Naive thymus-derived CD4-positive, alpha-beta T cell (primary cell): ENCODE results near the gene PRKD3. TPM values are rescaled to one million over a fixed set of nuclear protein-coding genes. Genes with fewer than 3 reads are reported as not detected.

Source experiments
- ATAC-seq: fragments of 150-1000 bp; cut with Tn5 transposase; 2 replicates; pipeline ENCODE4 v1.10.0; 2021; ENCODE audit warnings: mild to moderate bottlenecking, moderate library complexity
- CTCF ChIA-PET: fragments of 350-600 bp; sonication (Branson Sonifier 250); formaldehyde crosslinking; loops from one replicate; lab custom pipeline; 2021; ENCODE audit warnings: antibody characterized with exemption; lab: Charles Lee
- POLR2A ChIA-PET: fragments of 350-600 bp; sonication (Branson Sonifier 250); formaldehyde crosslinking; loops from one replicate; lab custom pipeline; 2021; ENCODE audit warnings: antibody characterized with exemption, inconsistent platforms; lab: Charles Lee
- DNase-seq, 9 donors: peaks; one replicate each; pipeline versions ENCODE4 v3.0.0 to v3.0.0-alpha.2; 2020 to 2022; ENCODE audit warnings: mixed read lengths in 1 of 9
- H3K27ac ChIP-seq: one replicate; pipeline ENCODE4 v1.7.0; 2013; ENCODE audit warnings: mild to moderate bottlenecking, low read depth, low read length, moderate library complexity
- H3K27me3 ChIP-seq, 2 donors: one replicate each; pipeline ENCODE4 v1.7.0; 2013; ENCODE audit warnings: low read length in 2 of 2, mild to moderate bottlenecking in 2 of 2, moderate library complexity in 2 of 2; ENCODE audit not compliant: control insufficient read depth in 2 of 2, insufficient read depth in 2 of 2
- H3K36me3 ChIP-seq, 3 experiments: 1 replicate in 2 of 3; 2 replicates in 1 of 3; pipeline ENCODE4 v1.7.0; 2013; ENCODE audit warnings: low read length in 3 of 3, mild to moderate bottlenecking in 3 of 3, moderate library complexity in 1 of 3; ENCODE audit not compliant: insufficient read depth in 3 of 3, control insufficient read depth in 2 of 3
- H3K4me1 ChIP-seq, 2 donors: one replicate each; pipeline ENCODE4 v1.7.0; 2013; ENCODE audit warnings: low read length in 2 of 2, mild to moderate bottlenecking in 2 of 2, moderate library complexity in 1 of 2; ENCODE audit not compliant: control insufficient read depth in 2 of 2, insufficient read depth in 2 of 2
- H3K4me3 ChIP-seq: 2 replicates; pipeline ENCODE4 v1.7.0; 2013; ENCODE audit warnings: mild to moderate bottlenecking, low read length
- H3K9me3 ChIP-seq, 3 experiments: 1 replicate in 2 of 3; 2 replicates in 1 of 3; pipeline ENCODE4 v1.7.0; 2013; ENCODE audit warnings: low read length in 3 of 3; ENCODE audit not compliant: control insufficient read depth in 2 of 3
- H3K27ac Mint-ChIP-seq, 9 donors: one replicate each; pipeline ENCODE4 v1.8.0; 2020 to 2022; ENCODE audit warnings: mixed read lengths in 9 of 9, mild to moderate bottlenecking in 8 of 9, moderate library complexity in 5 of 9, inconsistent platforms in 2 of 9
- H3K27me3 Mint-ChIP-seq, 5 donors: one replicate each; pipeline ENCODE4 v1.8.0; 2021 to 2022; ENCODE audit warnings: mixed read lengths in 5 of 5, mild to moderate bottlenecking in 1 of 5
- H3K36me3 Mint-ChIP-seq, 5 donors: one replicate each; pipeline ENCODE4 v1.8.0; 2020 to 2022; ENCODE audit warnings: mixed read lengths in 5 of 5, mild to moderate bottlenecking in 3 of 5, inconsistent platforms in 1 of 5
- H3K4me1 Mint-ChIP-seq, 7 donors: one replicate each; pipeline ENCODE4 v1.8.0; 2020 to 2022; ENCODE audit warnings: mixed read lengths in 7 of 7, mild to moderate bottlenecking in 3 of 7, inconsistent platforms in 1 of 7
- H3K4me3 Mint-ChIP-seq, 10 donors: one replicate each; pipeline ENCODE4 v1.8.0; 2020 to 2022; ENCODE audit warnings: mild to moderate bottlenecking in 10 of 10, mixed read lengths in 10 of 10, moderate library complexity in 6 of 10, inconsistent platforms in 2 of 10
- H3K9me3 Mint-ChIP-seq, 11 donors: one replicate each; pipeline ENCODE4 v1.8.0; 2020 to 2022; ENCODE audit warnings: mixed read lengths in 11 of 11, mild to moderate bottlenecking in 4 of 11, inconsistent platforms in 1 of 11, moderate library complexity in 1 of 11
- intact Hi-C, 2 donors: fragments of 100-400 bp; cut with micrococcal nuclease; formaldehyde crosslinking; loops; one replicate each; pipeline ENCODE4 v1.15.1; 2023
- polyA plus RNA-seq, 2 donors: library from polyadenylated mRNA; unstranded; fragments of 300-500 nt; fragmentation: Illumina TruSeq; gene quantifications; one replicate each; pipeline ENCODE4 v1.2.3, GENCODE V29; 2021
- total RNA-seq, 6 experiments: library from RNA in 5 of 6; stranded (reverse) in 5 of 6; gene quantifications; 1 replicate in 5 of 6; 2 replicates in 1 of 6; pipeline ENCODE4 v1.2.3 and lab custom pipeline; 2021 to 2026

The PRKD3 gene
- total and polyA plus RNA-seq, 7 experiments from 2014 or later = 12.8 to 47.3 (median 37.4) TPM

- Histone ChIP-seq H3K36me3 (peaks cover 0 to 45% (median 3%) of the 10 kb centered on the region in 3 experiments), H3K4me1 (no peaks in the 10 kb centered on the region), H3K27me3 (no peaks in the 10 kb centered on the region), H3K9me3 (no peaks in the 10 kb centered on the region), H3K4me3 (no peak overlapping the region), H3K27ac (no peak overlapping the region)
- no peaks in the 10 kb centered on the region for H3K9me3 Mint-ChIP-seq
- no peak for DNase-seq
- POLR2A ChIA-PET = interaction anchor here (0.6 kb wide), 1 partner anchor 15 kb away, joined by 3 read pairs; no protein-coding TSS in a partner anchor
- H3K27ac Mint-ChIP-seq = no peak overlapping the region
- intact Hi-C loops = no loop called here
- ATAC-seq = no peak
- H3K4me1 Mint-ChIP-seq = no peaks in the 10 kb centered on the region
- H3K36me3 Mint-ChIP-seq = peaks cover 0 to 31% (median 5%) of the 10 kb centered on the region in 5 donors
- CTCF ChIA-PET = no interaction called here
- H3K27me3 Mint-ChIP-seq = no peaks in the 10 kb centered on the region
- H3K4me3 Mint-ChIP-seq = no peak overlapping the region
Observed at GRCh38 chr2:37276291-37276690, 48.3 kb downstream of the PRKD3 start.

Other genes with a start within 250 kb of the PRKD3 start
- gene HEATR5B, start 240.5 kb downstream of the PRKD3 start, total RNA-seq = 10 to 100 TPM; 25.2 to 50.5 (median 39.3) TPM
- gene HEATR5B, start 240.5 kb downstream of the PRKD3 start, polyA plus RNA-seq = 10 to 100 TPM; 13.1 to 23.1 TPM
- gene GPATCH11, start 240.3 kb downstream of the PRKD3 start, total RNA-seq = 10 to 100 TPM in 3 of 5 experiments, 1 to 10 TPM in 2; 6.0 to 19.0 (median 11.1) TPM
- gene GPATCH11, start 240.3 kb downstream of the PRKD3 start, polyA plus RNA-seq = 1 to 10 TPM; 8.4 to 8.8 TPM
- gene EIF2AK2, start 167.9 kb downstream of the PRKD3 start, total RNA-seq = 10 to 100 TPM; 21.2 to 91.9 (median 24.2) TPM
- gene EIF2AK2, start 167.9 kb downstream of the PRKD3 start, polyA plus RNA-seq = 10 to 100 TPM; 20.4 to 23.5 TPM
- not detected for gene SULT6B1, start 136.2 kb downstream of the PRKD3 start, total RNA-seq
- gene SULT6B1, start 136.2 kb downstream of the PRKD3 start, polyA plus RNA-seq = not detected
- 10 to 100 TPM; 26.9 to 40.7 (median 40.4) TPM for gene CEBPZOS, start 128.3 kb downstream of the PRKD3 start, total RNA-seq
- 10 to 100 TPM; 47.4 to 58.8 TPM for gene CEBPZOS, start 128.3 kb downstream of the PRKD3 start, polyA plus RNA-seq
- 10 to 100 TPM; 40.4 to 67.6 (median 56.4) TPM for gene CEBPZ, start 93.2 kb downstream of the PRKD3 start, total RNA-seq
- 10 to 100 TPM; 27.1 to 32.5 TPM for gene CEBPZ, start 93.2 kb downstream of the PRKD3 start, polyA plus RNA-seq
- gene NDUFAF7, start 93.2 kb downstream of the PRKD3 start, total RNA-seq = 10 to 100 TPM; 21.6 to 38.2 (median 28.5) TPM
- 10 to 100 TPM in 1 of 2 donors, 1 to 10 TPM in 1; 9.5 to 11.7 TPM for gene NDUFAF7, start 93.2 kb downstream of the PRKD3 start, polyA plus RNA-seq
- gene QPCT, start 19.8 kb upstream of the PRKD3 start, total RNA-seq = 10 to 100 TPM in 1 of 5 experiments, 1 to 10 TPM in 1, under 1 TPM in 3; 0.36 to 15.1 (median 0.86) TPM
- gene QPCT, start 19.8 kb upstream of the PRKD3 start, polyA plus RNA-seq = under 1 TPM; 0.39 to 0.56 TPM